ENCODE results near the gene STAB1. TPM values are rescaled to one million over a fixed set of nuclear protein-coding genes. Genes with fewer than 3 reads are reported as not detected.
A peak's percentile ranks its signal among the peaks of the same experiment; 100 is the strongest.

STAB1 gene
- not detected for total RNA-seq

GRCh38 chr3:52494886-52495495 is at the start of gene STAB1:
Gene STAB1, plus strand, starts transcription at chr3:52495338. Its CDS starts 76 bp downstream, at chr3:52495414.
- H3K9me3 Mint-ChIP-seq, result no peaks in the 10 kb centered on the region
- no peak for DNase-seq
- CTCF ChIA-PET, result no interaction called here
- peaks cover 3% of the 10 kb centered on the region for H3K4me1 Mint-ChIP-seq
- H3K27me3 Mint-ChIP-seq, result no peaks in the 10 kb centered on the region
- H3K36me3 Mint-ChIP-seq (ENCODE audit: low read depth), result peaks cover 14% of the 10 kb centered on the region
- no peak within 1 kb of the TSS for H3K4me3 Mint-ChIP-seq
- POLR2A ChIA-PET, result no interaction called here
- no peak within 1 kb of the TSS for H3K27ac Mint-ChIP-seq

GRCh38 chr3:52446042-52446441 is 49.1 kb upstream of the STAB1 start:
- H3K4me1 Mint-ChIP-seq, result peaks cover 4% of the 10 kb centered on the region
- no peak overlapping the region for H3K4me3 Mint-ChIP-seq
- ChIA-PET POLR2A (interaction anchor here (1.1 to 2.8 kb wide), 5 partner anchors 8 to 34 kb away, joined by 3 to 11 read pairs (median 7); partner anchors contain the start of genes NISCH and TNNC1), CTCF (interaction anchor here (0.5 to 10.9 kb wide), 12 partner anchors 8 to 1969 kb away, joined by 3 to 151 read pairs (median 4); partner anchors contain the start of genes TNNC1, TWF2 and UQCC5)
- no peaks in the 10 kb centered on the region for H3K9me3 Mint-ChIP-seq
- no peak for DNase-seq
- no peaks in the 10 kb centered on the region for H3K36me3 Mint-ChIP-seq (ENCODE audit: low read depth)
- no peak overlapping the region for H3K27ac Mint-ChIP-seq
- no peaks in the 10 kb centered on the region for H3K27me3 Mint-ChIP-seq

- ChIA-PET CTCF (interaction anchor here (0.8 to 10.9 kb wide), 12 partner anchors 11 to 226 kb away, joined by 3 to 151 read pairs (median 5); partner anchors contain the start of gene TWF2), POLR2A (interaction anchor here (1.1 to 2.8 kb wide), 7 partner anchors 8 to 34 kb away, joined by 3 to 11 read pairs (median 4); partner anchors contain the start of genes NISCH and TNNC1)
- no peaks in the 10 kb centered on the region for H3K36me3 Mint-ChIP-seq (ENCODE audit: low read depth)
- H3K9me3 Mint-ChIP-seq, result no peaks in the 10 kb centered on the region
- peak; percentile 78 for DNase-seq
- no peak overlapping the region for H3K4me3 Mint-ChIP-seq
- H3K27me3 Mint-ChIP-seq, result no peaks in the 10 kb centered on the region
- peaks cover 4% of the 10 kb centered on the region for H3K4me1 Mint-ChIP-seq
- no peak overlapping the region for H3K27ac Mint-ChIP-seq
These were observed 48.3 kb upstream of the STAB1 start for GRCh38 chr3:52446631-52447511.

GRCh38 chr3:52447512-52448355 is 47.4 kb upstream of the STAB1 start:
- H3K27me3 Mint-ChIP-seq, result no peaks in the 10 kb centered on the region
- POLR2A ChIA-PET, result interaction anchor here (0.8 to 1.8 kb wide), 6 partner anchors 10 to 210 kb away, joined by 3 to 7 read pairs (median 3); no protein-coding TSS in a partner anchor
- no peaks in the 10 kb centered on the region for H3K36me3 Mint-ChIP-seq (ENCODE audit: low read depth)
- no peak for DNase-seq
- peaks cover 4% of the 10 kb centered on the region for H3K4me1 Mint-ChIP-seq
- no peak overlapping the region for H3K27ac Mint-ChIP-seq
- CTCF ChIA-PET, result interaction anchor here (0.6 to 10.9 kb wide), 11 partner anchors 10 to 227 kb away, joined by 3 to 151 read pairs (median 4); no protein-coding TSS in a partner anchor
- H3K9me3 Mint-ChIP-seq, result no peaks in the 10 kb centered on the region
- H3K4me3 Mint-ChIP-seq, result no peak overlapping the region

GRCh38 chr3:52450489-52451236 is 44.5 kb upstream of the STAB1 start:
- ChIA-PET POLR2A (no interaction called here), CTCF (interaction anchor here (1.0 to 10.9 kb wide), 3 partner anchors 9 to 159 kb away, joined by 3 to 151 read pairs (median 3); no protein-coding TSS in a partner anchor)
- DNase-seq, result no peak
- Mint-ChIP-seq H3K4me1 (peaks cover 14% of the 10 kb centered on the region), H3K36me3 (ENCODE audit: low read depth) (no peaks in the 10 kb centered on the region), H3K27me3 (no peaks in the 10 kb centered on the region), H3K9me3 (no peaks in the 10 kb centered on the region), H3K4me3 (no peak overlapping the region), H3K27ac (no peak overlapping the region)

- POLR2A ChIA-PET, result no interaction called here
- CTCF ChIA-PET, result interaction anchor here (1.0 to 10.9 kb wide), 2 partner anchors 10 to 21 kb away, joined by 3 to 151 read pairs; no protein-coding TSS in a partner anchor
These were observed 43.7 kb upstream of the STAB1 start for GRCh38 chr3:52451237-52452083.

GRCh38 chr3:52452126-52452525 is 43.0 kb upstream of the STAB1 start:
- ChIA-PET CTCF (interaction anchor here (1.0 to 10.9 kb wide), 2 partner anchors 11 to 22 kb away, joined by 3 to 151 read pairs; no protein-coding TSS in a partner anchor), POLR2A (no interaction called here)
- Mint-ChIP-seq H3K9me3 (no peaks in the 10 kb centered on the region), H3K4me1 (peaks cover 26% of the 10 kb centered on the region), H3K36me3 (ENCODE audit: low read depth) (peaks cover 8% of the 10 kb centered on the region), H3K27ac (no peak overlapping the region), H3K4me3 (no peak overlapping the region), H3K27me3 (no peaks in the 10 kb centered on the region)
- no peak for DNase-seq

More at GRCh38 chr3:52451237-52452083, 43.7 kb upstream of the STAB1 start:
- Mint-ChIP-seq H3K4me1 (peaks cover 19% of the 10 kb centered on the region), H3K36me3 (ENCODE audit: low read depth) (peaks cover 4% of the 10 kb centered on the region), H3K9me3 (no peaks in the 10 kb centered on the region), H3K27ac (no peak overlapping the region), H3K27me3 (no peaks in the 10 kb centered on the region), H3K4me3 (no peak overlapping the region)
- no peak for DNase-seq

GRCh38 chr3:52452570-52453221 is 42.4 kb upstream of the STAB1 start:
- ChIA-PET CTCF (interaction anchor here (0.7 to 10.9 kb wide), 3 partner anchors 9 to 40 kb away, joined by 3 to 151 read pairs (median 3); no protein-coding TSS in a partner anchor), POLR2A (no interaction called here)
- Mint-ChIP-seq H3K9me3 (no peaks in the 10 kb centered on the region), H3K4me3 (no peak overlapping the region), H3K36me3 (ENCODE audit: low read depth) (peaks cover 12% of the 10 kb centered on the region), H3K27me3 (no peaks in the 10 kb centered on the region), H3K4me1 (peaks cover 31% of the 10 kb centered on the region), H3K27ac (no peak overlapping the region)
- no peak for DNase-seq

- peak within 1 kb of the TSS; percentile 70 for H3K27ac Mint-ChIP-seq
- POLR2A ChIA-PET, result interaction anchor here (2.6 kb wide), 1 partner anchor 8 kb away, joined by 9 read pairs; the partner anchor contains the start of gene SEMA3G
- peaks cover 34% of the 10 kb centered on the region for H3K4me1 Mint-ChIP-seq
These were observed 41.5 kb upstream of the STAB1 start, which contains the start of gene TNNC1 for GRCh38 chr3:52453496-52454249. Gene TNNC1, minus strand, starts transcription at chr3:52454041. Its CDS starts 26 bp downstream, at chr3:52454015.

More at GRCh38 chr3:52453496-52454249, 41.5 kb upstream of the STAB1 start, which contains the start of gene TNNC1:
- Mint-ChIP-seq H3K4me3 (peak within 1 kb of the TSS; percentile 92), H3K27me3 (no peaks in the 10 kb centered on the region), H3K9me3 (no peaks in the 10 kb centered on the region), H3K36me3 (ENCODE audit: low read depth) (peaks cover 20% of the 10 kb centered on the region)
- CTCF ChIA-PET, result interaction anchor here (1.0 to 10.9 kb wide), 3 partner anchors 8 to 41 kb away, joined by 3 to 151 read pairs (median 4); partner anchors contain the start of gene SEMA3G
- no peak for DNase-seq

Data from activated CD4-positive, alpha-beta memory T cell treated with anti-CD3 and anti-CD28 coated beads, Interleukin-2, amount 10 ng/mL, durations not matched to agents 7 days and 5 days (primary cell).